ENCODE data around the gene CLDN9.

The CLDN9 gene

GRCh38 chr16:3029491-3030221, 16.9 kb downstream of the CLDN9 start:
- Histone ChIP-seq H3K27ac (ENCODE audit: low read depth, low read length) (no peak overlapping the region), H3K27me3 (ENCODE audit: control insufficient read depth in 1 of 2, insufficient read depth in 2 of 2, low read length in 2 of 2) (peaks cover 7 to 38% of the 10 kb centered on the region in 2 donors), H3K4me3 (ENCODE audit: low read depth in 1 of 2, low read length in 2 of 2) (no peak overlapping the region)

DNA sequence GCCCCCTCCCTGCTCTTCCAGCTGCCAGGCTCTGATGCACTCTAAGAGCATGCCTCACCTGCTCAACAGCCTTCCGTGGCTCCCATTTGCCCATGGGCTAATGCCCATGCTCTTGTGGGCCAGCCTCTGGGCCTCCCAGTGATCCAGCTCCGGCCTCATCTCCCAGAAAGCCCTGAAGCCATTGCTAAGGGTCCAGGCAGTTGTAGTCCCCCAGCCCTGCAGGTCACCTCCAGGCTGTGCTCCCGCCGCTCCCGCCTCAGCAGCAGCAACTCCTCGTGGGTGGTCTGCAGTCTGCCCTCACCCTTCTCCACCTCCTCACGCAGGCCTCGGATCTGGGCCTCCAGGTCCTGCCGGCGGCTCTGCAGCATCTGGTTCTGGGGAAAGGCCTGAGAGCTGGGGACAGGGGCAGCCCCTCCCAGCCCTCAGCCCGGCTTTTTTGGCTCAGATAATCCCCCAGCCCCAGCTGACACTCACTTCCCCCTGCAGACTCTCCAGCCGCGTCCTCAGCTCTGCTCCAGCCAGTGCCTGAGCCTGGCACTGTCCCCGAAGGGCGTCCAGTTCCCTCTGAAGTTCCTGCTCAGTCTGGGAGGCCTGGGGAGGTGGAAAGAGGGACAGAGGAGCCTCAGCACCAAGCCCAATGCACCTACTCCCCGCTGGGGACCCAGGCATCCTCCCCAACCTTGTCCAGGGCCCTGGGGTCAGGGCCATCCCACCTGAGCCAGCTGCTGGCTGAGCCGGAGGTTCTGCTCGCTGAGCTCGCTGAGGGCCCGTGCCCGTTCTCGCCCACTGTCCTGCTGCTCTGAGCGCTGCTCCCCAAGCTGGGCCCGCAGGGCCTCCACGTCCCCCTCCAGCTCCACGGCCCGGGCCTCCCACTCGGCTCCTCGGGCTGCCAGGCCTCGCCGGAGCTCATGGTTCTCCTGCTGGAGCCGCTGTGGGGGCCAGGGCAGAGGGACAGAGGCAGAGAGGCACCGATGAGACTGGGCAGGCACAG, 17.8 kb downstream of the CLDN9 start:
- H3K36me3 ChIP-seq (ENCODE audit: insufficient read depth, low read length) = peaks cover 10% of the 10 kb centered on the region
- no peak overlapping the region for H3K27ac ChIP-seq (ENCODE audit: low read depth, low read length)
- no peaks in the 10 kb centered on the region for H3K9me3 ChIP-seq (ENCODE audit: low read length)
- H3K9ac ChIP-seq (ENCODE audit: low read length) = no peak overlapping the region
- peaks cover 9% of the 10 kb centered on the region for H3K4me1 ChIP-seq (ENCODE audit: insufficient read depth, low read length)
- H3K27me3 ChIP-seq (ENCODE audit: control insufficient read depth in 1 of 2, insufficient read depth in 2 of 2, low read length in 2 of 2) = peaks cover 12 to 43% of the 10 kb centered on the region in 2 donors
- no peak overlapping the region for H3K4me3 ChIP-seq (ENCODE audit: low read depth in 1 of 2, low read length in 2 of 2)

More at GRCh38 chr16:3029491-3030221, 16.9 kb downstream of the CLDN9 start:
- Histone ChIP-seq H3K36me3 (ENCODE audit: insufficient read depth, low read length) (peaks cover 11% of the 10 kb centered on the region), H3K9me3 (ENCODE audit: low read length) (no peaks in the 10 kb centered on the region), H3K4me1 (ENCODE audit: insufficient read depth, low read length) (peaks cover 9% of the 10 kb centered on the region), H3K9ac (ENCODE audit: low read length) (no peak overlapping the region)

GRCh38 chr16:3032624-3033023, 19.9 kb downstream of the CLDN9 start:
- Histone ChIP-seq H3K4me3 (ENCODE audit: low read depth in 1 of 2, low read length in 2 of 2) (no peak overlapping the region), H3K9me3 (ENCODE audit: low read length) (no peaks in the 10 kb centered on the region), H3K9ac (ENCODE audit: low read length) (no peak overlapping the region), H3K27ac (ENCODE audit: low read depth, low read length) (no peak overlapping the region), H3K27me3 (ENCODE audit: control insufficient read depth in 1 of 2, insufficient read depth in 2 of 2, low read length in 2 of 2) (peaks cover 23 to 64% of the 10 kb centered on the region in 2 donors), H3K4me1 (ENCODE audit: insufficient read depth, low read length) (peaks cover 9% of the 10 kb centered on the region), H3K36me3 (ENCODE audit: insufficient read depth, low read length) (no peaks in the 10 kb centered on the region)

DNA sequence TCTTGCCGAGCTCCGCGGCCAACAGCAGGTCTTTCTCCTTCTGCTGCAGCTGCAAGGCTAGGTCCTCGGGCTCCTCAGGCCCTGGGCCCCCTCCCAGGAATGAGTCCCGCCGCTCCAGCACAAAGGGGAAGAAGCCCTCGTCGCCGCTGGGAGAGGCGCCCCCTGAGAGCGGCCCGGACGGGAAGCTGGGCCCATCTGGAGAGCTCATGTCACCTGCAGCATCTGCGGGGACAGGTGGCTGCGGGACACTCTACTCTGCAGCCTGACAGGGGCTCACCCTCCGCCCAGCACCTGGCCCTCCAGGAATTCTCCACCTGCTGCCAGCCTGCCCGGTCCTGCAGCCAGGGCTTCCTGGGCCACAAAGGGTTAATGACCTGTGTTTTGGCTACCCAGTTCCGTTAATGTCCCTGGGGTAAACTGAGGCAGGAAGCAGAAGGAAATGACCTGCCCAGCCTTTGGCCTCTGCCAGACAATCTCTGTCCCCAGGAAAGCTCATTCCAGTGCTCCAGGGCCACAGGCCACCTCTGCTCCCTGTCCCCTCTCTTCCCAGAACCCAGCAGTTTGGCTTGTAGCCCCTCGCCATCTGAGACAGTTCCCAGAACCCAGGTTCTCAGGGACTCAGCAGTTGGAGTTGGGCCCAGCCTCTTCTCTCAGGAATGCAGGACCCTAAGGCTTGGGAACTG, 22.7 kb downstream of the CLDN9 start:
- Histone ChIP-seq H3K27ac (ENCODE audit: low read depth, low read length) (no peak overlapping the region), H3K9ac (ENCODE audit: low read length) (no peak overlapping the region), H3K4me3 (ENCODE audit: low read depth in 1 of 2, low read length in 2 of 2) (no peak overlapping the region), H3K9me3 (ENCODE audit: low read length) (no peaks in the 10 kb centered on the region), H3K36me3 (ENCODE audit: insufficient read depth, low read length) (no peaks in the 10 kb centered on the region), H3K27me3 (ENCODE audit: control insufficient read depth in 1 of 2, insufficient read depth in 2 of 2, low read length in 2 of 2) (peaks cover 25 to 65% of the 10 kb centered on the region in 2 donors), H3K4me1 (ENCODE audit: insufficient read depth, low read length) (no peaks in the 10 kb centered on the region)

DNA sequence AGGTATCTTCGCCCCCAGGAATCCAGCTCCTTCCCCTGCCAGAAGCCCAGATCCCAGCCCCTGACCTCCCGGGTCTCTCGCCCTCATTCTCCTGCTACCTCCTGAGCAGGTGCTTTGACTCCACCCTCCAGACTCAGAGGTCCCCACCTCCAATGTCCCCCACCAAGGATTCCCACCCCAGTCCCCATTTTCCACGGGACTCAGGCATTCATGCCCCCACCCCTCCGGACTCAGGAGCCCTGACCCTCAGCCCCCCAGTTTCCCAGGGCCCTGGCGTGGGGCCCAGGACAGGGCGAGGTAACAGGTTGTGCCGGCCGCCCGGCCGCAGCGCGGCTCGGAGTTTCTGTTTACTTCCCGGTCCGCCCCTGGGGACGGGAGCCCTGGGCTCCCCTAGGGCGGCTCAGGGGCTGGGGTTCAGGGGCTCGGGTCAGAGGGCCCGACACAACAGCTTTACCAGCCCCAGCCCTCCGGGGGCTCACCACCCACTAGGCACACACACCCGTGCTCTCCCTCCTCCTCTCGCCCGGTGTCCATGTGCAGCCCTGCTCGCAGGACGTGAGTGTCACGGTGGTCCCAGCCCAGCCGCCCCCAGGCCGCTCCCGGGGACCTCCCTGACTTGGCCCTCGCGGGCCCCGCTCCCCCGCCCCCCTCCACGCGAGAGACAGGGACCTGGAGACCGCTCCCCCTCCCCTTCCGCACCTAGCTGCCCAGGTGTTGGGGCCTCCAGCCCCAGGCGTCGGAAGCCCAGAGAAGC, 23.4 kb downstream of the CLDN9 start:
- Histone ChIP-seq H3K27me3 (ENCODE audit: control insufficient read depth in 1 of 2, insufficient read depth in 2 of 2, low read length in 2 of 2) (peaks cover 25 to 58% of the 10 kb centered on the region in 2 donors), H3K9me3 (ENCODE audit: low read length) (no peaks in the 10 kb centered on the region), H3K27ac (ENCODE audit: low read depth, low read length) (no peak overlapping the region), H3K36me3 (ENCODE audit: insufficient read depth, low read length) (no peaks in the 10 kb centered on the region), H3K4me3 (ENCODE audit: low read depth in 1 of 2, low read length in 2 of 2) (no peak overlapping the region), H3K4me1 (ENCODE audit: insufficient read depth, low read length) (no peaks in the 10 kb centered on the region), H3K9ac (ENCODE audit: low read length) (no peak overlapping the region)

DNA sequence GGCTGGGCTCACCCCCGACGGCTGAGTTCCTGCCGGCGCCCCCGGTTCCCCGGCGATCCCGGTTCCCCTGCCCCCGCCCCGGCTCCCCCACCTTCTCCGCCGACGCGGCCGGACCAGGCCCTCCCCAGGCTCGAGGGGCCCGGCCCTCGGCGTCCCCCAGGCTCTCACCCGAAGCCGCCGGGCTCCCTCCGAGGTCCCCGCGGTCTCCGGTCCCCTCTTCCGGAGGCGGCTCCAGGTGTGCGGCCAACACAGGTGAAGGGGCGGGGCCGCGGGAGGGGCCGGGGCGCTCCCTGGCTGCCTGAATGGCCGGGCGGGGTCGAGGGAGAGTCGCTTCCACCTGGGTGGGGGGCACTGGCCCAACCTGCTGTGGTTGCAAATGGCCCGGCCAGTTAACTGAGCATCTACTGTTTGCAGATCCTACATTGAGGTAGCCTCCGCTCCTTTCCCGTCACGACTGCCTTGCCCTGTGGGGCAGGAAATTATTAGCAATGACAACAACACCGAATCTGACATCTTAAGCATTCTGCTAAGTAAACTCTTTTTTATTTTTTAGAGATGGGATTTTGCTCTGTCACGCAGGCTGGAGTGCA, 24.1 kb downstream of the CLDN9 start, which contains the start of gene BICDL2:
TSS of gene BICDL2 (minus strand) at position 219 of the 590 bp plus-strand sequence. CDS start 1,448 bp downstream, outside the sequence.
- no peaks in the 10 kb centered on the region for H3K4me1 ChIP-seq (ENCODE audit: insufficient read depth, low read length)
- no peaks in the 10 kb centered on the region for H3K36me3 ChIP-seq (ENCODE audit: insufficient read depth, low read length)
- peaks cover 25 to 53% of the 10 kb centered on the region in 2 donors for H3K27me3 ChIP-seq (ENCODE audit: control insufficient read depth in 1 of 2, insufficient read depth in 2 of 2, low read length in 2 of 2)
- no peak within 1 kb of the TSS for H3K9ac ChIP-seq (ENCODE audit: low read length)
- H3K27ac ChIP-seq (ENCODE audit: low read depth, low read length) = no peak within 1 kb of the TSS
- H3K4me3 ChIP-seq (ENCODE audit: low read depth in 1 of 2, low read length in 2 of 2) = no peak within 1 kb of the TSS
- no peaks in the 10 kb centered on the region for H3K9me3 ChIP-seq (ENCODE audit: low read length)

DNA sequence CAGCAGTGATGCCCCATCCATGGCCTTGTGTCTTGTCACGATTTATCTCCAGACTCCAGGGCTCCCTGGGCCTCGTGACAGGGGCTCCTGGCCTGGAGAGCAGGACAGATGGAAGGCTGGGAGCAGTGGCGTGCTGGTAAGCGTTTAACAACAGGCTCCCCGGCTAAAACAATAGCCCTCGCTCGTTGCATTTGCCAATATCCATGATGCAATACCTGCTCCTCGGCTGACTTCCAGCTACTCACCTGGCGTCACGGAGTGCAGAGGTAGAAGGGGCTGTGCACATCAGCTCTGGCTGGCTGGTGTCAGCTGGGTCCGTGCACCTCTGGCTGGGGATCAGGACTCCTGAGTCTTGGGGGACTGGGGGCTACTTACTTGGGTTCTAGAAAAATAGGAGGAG, 25.5 kb downstream of the CLDN9 start:
- Histone ChIP-seq H3K27me3 (ENCODE audit: control insufficient read depth in 1 of 2, insufficient read depth in 2 of 2, low read length in 2 of 2) (peaks cover 26 to 53% of the 10 kb centered on the region in 2 donors), H3K9ac (ENCODE audit: low read length) (no peak overlapping the region), H3K9me3 (ENCODE audit: low read length) (no peaks in the 10 kb centered on the region), H3K27ac (ENCODE audit: low read depth, low read length) (no peak overlapping the region), H3K4me1 (ENCODE audit: insufficient read depth, low read length) (no peaks in the 10 kb centered on the region), H3K4me3 (ENCODE audit: low read depth in 1 of 2, low read length in 2 of 2) (no peak overlapping the region), H3K36me3 (ENCODE audit: insufficient read depth, low read length) (no peaks in the 10 kb centered on the region)

- H3K9ac ChIP-seq (ENCODE audit: low read length) = no peak overlapping the region
- no peaks in the 10 kb centered on the region for H3K36me3 ChIP-seq (ENCODE audit: insufficient read depth, low read length)
- H3K9me3 ChIP-seq (ENCODE audit: low read length) = no peaks in the 10 kb centered on the region
- H3K27ac ChIP-seq (ENCODE audit: low read depth, low read length) = no peak overlapping the region
- H3K4me1 ChIP-seq (ENCODE audit: insufficient read depth, low read length) = no peaks in the 10 kb centered on the region
- H3K27me3 ChIP-seq (ENCODE audit: control insufficient read depth in 1 of 2, insufficient read depth in 2 of 2, low read length in 2 of 2) = peaks cover 31 to 57% of the 10 kb centered on the region in 2 donors
- H3K4me3 ChIP-seq (ENCODE audit: low read depth in 1 of 2, low read length in 2 of 2) = no peak overlapping the region
Observed at GRCh38 chr16:3038896-3039295, 26.2 kb downstream of the CLDN9 start.

- Histone ChIP-seq H3K36me3 (ENCODE audit: insufficient read depth, low read length) (no peaks in the 10 kb centered on the region), H3K4me3 (ENCODE audit: low read depth in 1 of 2, low read length in 2 of 2) (no peak overlapping the region), H3K4me1 (ENCODE audit: insufficient read depth, low read length) (no peaks in the 10 kb centered on the region), H3K27ac (ENCODE audit: low read depth, low read length) (no peak overlapping the region), H3K27me3 (ENCODE audit: control insufficient read depth in 1 of 2, insufficient read depth in 2 of 2, low read length in 2 of 2) (peaks cover 31 to 63% of the 10 kb centered on the region in 2 donors), H3K9me3 (ENCODE audit: low read length) (no peaks in the 10 kb centered on the region), H3K9ac (ENCODE audit: low read length) (no peak overlapping the region)
Observed at GRCh38 chr16:3042376-3042775, 29.7 kb downstream of the CLDN9 start.

DNA sequence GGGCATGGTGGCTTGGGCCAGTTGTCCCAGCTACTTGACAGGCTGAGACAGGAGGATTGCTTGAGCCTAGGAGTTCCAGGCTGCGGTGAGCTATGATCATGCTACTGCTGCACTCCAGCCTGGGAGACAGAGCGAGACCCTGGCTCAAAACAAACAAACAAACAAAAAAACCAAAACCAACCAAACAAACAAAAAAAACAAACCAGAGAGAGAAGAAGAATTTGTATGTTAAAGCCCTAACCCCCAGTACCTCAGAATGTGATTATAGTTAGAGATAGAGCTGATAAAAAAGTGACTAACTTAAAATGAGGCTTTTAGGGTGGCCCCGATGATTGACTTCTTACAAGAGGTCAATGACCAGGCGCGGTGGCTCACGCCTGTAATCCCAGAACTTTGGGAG, 32.0 kb downstream of the CLDN9 start:
- Histone ChIP-seq H3K4me1 (ENCODE audit: insufficient read depth, low read length) (no peaks in the 10 kb centered on the region), H3K4me3 (ENCODE audit: low read depth in 1 of 2, low read length in 2 of 2) (no peak overlapping the region), H3K36me3 (ENCODE audit: insufficient read depth, low read length) (no peaks in the 10 kb centered on the region), H3K27ac (ENCODE audit: low read depth, low read length) (no peak overlapping the region), H3K9me3 (ENCODE audit: low read length) (no peaks in the 10 kb centered on the region), H3K9ac (ENCODE audit: low read length) (no peak overlapping the region), H3K27me3 (ENCODE audit: control insufficient read depth in 1 of 2, insufficient read depth in 2 of 2, low read length in 2 of 2) (peaks cover 19 to 53% of the 10 kb centered on the region in 2 donors)

Measured in muscle layer of colon (tissue), 2 donors.